MV-4-11 (cell line): ENCODE results near the gene ATG2A.

Experiments used
- DNase-seq: peaks from one replicate; lab custom pipeline; 2025; lab: John Stamatoyannopoulos, UW

ATG2A gene

DNA sequence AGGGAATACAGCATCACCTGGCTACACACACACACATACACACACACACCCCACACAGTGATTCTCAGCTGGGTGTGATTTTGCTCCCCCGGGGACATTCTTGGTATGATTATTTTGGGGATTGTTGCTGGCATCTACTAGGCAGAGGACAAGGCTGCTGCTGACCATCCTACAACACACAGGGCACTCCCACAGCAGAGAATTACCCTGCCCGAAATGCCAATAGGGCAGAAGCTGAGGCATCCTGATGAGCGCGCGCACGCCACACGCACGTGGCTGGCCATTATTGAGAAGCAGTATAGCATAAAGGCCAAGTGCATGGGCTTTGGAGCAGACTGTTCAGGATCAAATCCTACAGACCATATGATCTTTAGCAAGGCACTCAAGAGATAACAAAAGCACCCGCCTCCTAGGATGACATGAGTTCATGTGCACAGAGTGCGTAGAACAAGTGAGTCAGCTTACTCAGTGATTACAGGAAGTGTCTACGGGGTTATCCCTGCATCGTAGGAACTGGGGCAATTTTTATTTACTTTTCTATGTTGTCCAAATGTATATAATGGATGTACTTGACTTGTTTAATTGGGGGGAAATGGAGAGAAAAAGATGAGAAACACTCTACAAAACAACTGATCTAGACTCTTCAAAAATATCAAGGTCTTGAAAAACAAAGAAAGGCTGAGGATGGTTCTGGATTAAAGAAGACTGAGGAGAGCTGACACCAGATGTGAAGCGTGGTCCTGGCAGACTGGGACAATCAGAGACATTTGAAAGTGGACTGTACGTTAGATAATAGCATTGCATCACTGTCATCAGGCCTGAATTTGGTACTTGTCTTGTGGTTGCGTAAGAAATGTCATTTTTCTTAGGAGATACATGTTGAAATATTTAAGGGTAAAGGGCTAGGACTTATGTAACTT, 31.4 kb downstream of the ATG2A start:
- peak; percentile 97 for DNase-seq

DNA sequence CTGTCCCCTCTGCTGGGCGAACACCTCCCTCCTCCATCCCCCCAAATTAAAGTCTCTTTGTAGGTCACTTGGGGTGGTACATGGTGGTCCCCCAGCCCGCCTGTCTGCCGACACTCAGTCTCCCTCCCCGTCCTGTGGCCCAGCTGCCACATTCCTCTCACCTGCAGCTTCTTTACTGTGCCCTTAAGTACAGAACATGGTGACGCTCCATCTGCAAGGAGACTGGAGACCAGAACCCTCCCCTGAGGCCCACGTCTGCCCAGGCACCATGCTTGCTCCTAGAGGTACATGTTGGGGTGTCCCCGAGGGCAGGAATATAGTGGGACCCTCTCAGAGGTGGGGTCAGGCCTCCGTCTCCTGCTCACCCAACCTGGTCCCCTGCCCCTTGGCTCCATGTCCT, 33.0 kb downstream of the ATG2A start:
- DNase-seq = no peak

DNA sequence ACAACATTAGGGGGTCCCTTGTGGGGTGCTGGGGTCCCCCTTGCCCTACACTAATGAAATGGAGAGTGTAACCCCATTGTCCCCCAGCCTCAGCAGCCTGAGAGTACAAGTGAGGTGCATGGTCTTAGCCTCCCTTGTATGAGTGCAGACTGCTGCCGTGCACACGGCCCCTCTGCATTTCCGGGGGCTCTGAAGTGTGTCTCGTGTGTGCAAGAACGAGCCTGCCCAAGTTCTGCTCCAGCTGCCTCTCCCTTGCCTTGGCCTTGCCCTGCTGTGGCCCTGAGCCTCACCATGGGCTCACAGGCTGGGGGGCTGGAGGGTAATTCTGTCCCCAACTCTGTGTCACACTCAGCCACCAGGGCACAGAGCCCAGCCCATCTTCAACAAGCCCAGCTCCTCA, 33.4 kb downstream of the ATG2A start:
- DNase-seq = no peak

DNA sequence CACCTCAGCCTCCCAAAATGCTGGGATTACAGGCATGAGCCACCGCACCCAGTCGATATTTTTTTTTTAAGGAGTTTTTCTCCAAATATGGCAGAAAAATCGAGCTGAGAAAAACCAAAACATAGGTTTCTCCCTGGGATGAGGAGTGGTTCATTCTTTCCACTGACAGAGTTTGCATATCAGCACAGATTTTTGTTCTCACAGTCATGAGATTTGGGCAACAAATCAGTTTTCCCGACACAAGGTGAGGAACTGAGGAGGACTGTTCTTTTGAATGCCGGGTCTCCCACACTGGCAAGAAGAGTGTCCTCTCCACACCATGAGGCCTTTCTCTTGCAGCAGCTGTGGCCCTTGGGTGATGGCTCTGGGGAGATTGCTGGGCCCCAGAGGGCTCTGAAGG, 34.8 kb downstream of the ATG2A start:
- no peak for DNase-seq

DNA sequence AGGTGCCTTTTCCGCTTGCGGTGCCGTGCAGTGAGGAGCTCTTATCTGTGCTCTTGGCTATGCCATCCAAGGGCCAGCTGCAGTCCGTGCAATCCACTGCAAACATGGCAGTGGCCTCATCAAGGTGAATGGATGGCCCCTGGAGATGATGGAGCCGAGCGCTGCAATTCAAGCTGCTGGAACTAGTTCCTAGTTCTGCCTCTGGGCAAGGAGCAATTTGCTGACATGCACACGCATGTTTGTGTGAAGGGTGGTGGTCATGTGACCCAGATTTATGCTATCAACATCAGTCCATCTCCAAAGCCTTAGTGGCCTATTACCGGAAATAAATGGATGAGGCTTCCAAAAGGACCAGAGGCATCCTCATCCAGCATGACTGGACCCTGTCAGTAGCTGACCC, 35.5 kb downstream of the ATG2A start:
- DNase-seq = no peak

DNA sequence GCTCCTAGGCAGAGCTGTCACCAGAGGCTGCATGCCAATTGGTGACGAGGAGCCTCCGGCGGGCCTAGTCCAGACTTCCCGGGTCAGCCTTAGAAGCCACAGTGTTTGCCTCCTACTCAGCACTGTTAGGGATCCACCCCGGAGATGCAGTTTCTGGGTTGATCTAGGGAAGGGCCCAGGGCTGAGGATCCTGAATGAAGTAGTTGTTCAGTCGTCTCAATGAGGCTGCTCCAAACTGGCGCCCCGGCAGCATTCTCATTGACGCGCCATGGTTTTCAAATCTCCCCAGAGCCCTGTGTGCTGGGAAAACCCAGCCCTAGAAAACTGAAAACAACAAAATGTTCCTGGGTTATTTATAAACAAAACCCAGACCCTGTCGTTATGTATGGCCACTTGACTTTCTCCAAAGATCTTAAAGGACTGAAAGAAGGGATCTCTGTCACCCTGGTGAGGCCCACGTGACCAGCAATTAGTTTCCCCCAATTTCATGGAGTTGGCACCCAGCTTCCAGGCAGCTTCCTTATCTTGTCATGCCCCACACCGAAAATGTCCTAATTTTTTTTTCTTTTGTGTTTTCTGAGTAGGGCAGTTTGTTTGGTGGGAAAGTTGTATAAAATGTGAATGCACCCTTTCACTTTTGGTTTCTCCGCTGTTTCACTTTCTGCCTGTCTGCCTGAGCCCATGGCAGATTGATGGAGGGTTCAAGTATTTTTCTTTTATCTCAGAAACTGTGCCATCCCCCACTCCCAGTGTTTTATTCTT, 36.6 kb downstream of the ATG2A start:
- peak; percentile 7 for DNase-seq

DNA sequence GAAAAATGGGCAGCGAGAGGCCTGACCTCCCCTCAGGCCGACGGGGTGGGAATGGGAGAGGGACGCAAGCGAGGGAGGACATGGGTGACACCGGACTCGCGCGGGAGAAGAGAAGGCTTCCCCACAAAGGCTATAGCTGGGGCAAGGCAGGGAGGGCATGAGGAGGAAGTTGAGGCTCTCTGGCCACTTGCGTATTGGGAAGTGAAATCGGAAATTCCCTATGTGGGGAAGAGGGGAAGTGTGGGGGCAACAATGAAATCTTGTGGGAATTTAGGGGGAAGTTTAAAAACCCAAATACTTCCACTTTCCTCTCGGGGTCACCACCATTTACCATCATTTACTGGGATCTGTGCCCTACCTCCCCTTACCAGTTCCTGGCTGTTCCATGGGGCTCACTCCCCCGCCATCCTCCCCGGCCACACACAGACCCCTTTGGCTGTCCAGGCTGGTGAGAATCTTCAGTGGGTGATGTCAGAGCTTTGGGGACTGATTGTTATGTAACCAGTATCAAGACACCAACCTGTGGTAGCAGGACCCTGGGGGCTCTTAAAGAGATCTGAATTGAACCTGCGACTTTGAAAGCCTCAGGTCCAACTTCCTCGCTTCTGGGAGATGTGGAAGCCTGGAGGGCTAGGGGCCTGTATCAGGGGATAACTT, 37.6 kb downstream of the ATG2A start:
- peak; percentile 82 for DNase-seq

DNA sequence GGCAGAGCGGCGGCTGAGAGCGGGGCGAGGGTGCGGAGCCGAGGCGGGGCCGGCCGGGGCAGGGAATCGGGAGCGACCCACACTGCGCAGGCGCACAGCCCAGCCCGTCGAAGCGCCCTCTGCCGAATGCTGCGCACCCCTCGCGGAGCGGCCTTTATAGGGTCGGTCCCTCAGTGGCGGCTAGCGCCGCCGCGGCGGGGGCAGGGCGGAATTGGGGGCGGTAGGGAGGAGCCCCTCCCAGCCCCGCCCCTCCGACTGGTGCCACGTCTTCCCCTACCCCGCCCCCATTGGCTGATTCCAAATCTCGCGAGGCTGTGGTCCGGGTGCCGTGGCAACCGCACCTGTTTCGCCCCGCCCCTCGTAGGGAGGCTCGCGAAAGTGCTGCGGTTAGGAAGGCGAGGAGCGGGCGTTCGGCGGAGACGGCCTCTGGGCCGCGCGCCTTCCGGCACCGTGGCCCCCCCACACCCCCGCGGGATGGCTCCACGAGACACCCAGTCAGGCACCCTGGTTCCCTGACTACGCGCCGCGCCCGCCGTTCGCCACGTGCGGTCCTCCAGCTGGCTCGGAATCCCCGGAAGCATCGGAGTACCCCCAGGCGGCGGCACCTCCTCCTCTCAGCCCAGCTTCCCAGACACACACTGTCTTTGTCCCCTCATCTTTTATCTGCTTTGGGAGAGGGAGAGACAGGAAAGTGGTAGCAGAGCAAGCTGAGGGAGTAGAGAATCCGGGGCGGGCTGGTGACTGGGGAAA, 38.3 kb downstream of the ATG2A start, which contains the start of gene EHD1:
TSS of gene EHD1 (minus strand) at position 128 of the 750 bp plus-strand sequence. CDS start 157 bp downstream, outside the sequence.
- peak; percentile 96 for DNase-seq

DNA sequence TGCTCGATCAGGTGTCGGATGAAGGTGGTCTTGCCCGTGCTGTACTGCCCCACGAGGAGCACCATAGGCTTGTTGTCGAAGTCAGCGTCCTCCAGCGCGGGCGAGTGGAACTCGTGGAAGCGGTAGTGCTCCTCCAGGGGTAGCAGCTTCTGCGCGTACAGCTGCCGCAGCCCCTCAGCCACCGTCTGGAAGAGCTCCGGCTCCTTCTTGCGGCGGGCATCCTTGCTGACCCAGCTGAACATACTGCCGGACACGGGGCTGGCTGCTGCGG, 38.9 kb downstream of the ATG2A start:
- DNase-seq = no peak

DNA sequence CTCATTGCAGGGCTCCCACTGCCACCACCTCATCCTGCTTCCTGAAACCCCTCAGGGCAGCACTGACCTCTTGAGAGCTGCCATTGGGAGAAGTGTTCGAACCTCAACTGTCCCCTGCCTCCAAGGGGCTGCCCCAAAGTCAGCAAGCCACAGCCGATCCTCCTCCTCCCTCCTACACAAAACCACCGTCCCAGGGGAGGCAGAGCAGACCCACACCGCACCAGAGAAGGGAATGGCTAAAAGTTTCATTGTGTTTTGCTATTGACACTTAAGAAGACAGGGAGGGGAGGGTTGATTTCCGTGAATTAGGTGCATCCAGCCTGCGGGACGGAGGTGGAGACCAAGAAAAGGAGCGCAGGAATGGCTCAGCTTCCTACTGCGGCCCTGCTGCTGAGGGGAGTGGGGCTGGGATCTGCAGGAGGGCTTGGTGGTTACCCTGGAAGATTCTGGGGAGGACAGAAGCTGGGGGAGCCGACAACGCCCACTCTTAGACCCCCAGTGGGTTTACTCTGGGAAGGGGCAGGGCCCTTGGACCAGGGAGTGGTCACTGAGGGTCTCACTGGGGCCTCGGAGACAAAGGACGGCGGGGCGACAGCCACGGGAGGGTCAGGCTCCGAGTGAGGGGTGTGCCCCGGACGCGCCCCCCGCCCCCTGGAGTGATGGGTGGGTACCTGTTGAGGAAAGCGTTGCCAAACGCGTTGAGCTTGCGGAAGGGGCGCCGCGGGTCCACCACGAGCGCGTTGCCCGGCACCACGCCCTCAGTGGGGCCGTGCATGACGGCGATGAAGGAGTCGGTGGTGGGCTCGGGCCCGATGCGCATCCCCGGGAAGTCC, 39.4 kb downstream of the ATG2A start:
- peak; percentile 20 for DNase-seq

DNA sequence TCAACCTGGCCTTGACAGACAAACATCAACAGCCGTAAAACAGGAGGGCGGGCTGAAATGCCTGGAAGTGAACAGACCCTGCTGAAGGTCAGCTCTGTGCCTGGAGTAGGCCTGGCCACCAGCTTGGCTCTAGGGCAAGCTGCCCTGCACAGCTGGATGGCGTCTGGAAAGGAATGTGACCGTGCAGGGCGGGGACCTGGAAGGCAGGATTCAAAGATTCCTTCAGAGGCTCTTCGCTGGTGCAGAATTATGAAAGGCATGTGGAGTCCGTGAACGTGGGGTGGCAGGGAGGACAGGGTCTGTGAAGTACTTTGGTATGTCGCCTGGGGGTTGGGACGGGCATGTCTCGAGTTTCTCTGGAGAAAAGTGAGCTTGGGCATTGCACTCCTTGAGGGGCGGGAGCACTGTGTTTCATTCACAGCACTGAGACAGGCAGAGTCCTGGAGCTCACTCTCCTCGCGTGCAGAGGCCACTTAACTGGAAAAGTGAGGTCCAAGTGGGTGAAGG, 40.1 kb downstream of the ATG2A start:
- DNase-seq = no peak

DNA sequence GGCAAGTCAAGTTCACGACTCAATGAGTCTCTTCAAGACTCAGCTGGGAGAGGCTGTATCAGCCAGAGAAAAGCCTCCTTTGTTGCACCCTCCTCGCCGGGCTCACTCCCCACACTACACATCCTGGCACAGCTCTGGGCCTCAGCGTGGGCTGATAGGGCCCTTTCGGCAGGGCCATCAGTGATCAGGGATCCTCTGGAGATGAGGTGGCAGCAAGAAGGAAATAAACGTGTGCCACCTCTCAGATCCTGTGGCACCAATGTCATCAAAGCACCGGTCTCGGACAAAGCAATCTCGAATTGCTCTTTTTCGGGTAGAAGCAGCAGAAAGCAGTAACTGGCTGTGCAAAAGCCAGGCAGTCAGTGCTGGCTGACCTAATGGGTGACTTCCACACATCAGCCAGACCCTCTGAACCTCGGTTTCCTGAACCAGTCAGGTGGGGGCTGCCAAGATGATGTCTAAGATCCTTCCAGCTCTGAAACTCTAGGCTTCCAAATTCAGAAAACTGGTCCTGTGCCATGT, 40.7 kb downstream of the ATG2A start:
- DNase-seq = no peak

DNA sequence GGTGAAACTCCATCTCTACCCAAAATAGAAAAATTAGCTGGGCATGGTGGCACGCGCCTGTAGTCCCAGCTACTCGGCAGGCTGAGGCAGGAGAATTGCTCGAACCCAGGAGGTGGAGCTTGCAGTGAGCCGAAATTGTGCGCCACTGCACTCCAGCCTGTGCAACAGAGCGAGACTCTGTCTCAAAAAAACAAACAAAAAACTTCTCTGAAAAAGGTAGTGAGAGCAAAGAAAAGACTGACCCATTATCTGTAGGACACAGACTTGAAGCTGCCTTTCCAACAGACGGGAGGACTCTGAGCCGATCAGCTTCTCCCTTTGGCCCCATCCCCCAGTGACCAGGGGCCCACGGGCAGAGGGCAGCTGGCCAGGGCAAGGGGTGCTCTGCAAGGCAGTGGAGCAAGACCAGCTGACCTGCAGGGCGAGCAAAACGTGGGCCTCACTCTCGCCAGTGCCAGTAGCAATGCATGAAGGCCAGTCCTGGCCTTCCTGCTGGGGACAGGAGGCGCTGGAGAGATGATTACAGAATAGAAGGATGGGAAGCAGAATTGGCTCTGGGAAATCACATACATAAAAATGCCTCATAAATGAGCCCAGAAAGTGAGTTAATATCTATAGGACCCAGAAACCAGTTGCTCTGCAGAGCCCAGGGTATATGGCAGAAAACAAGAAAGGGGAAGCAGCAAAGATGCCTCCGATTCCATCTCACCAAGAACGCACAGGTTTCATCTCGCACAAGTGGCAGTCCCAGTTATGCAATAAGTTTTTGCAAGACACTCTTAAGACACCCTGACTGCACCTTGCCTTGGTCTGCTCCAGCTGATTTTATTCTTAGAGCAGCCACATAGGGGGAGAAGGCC, 41.4 kb downstream of the ATG2A start:
- DNase-seq = peak; percentile 89

DNA sequence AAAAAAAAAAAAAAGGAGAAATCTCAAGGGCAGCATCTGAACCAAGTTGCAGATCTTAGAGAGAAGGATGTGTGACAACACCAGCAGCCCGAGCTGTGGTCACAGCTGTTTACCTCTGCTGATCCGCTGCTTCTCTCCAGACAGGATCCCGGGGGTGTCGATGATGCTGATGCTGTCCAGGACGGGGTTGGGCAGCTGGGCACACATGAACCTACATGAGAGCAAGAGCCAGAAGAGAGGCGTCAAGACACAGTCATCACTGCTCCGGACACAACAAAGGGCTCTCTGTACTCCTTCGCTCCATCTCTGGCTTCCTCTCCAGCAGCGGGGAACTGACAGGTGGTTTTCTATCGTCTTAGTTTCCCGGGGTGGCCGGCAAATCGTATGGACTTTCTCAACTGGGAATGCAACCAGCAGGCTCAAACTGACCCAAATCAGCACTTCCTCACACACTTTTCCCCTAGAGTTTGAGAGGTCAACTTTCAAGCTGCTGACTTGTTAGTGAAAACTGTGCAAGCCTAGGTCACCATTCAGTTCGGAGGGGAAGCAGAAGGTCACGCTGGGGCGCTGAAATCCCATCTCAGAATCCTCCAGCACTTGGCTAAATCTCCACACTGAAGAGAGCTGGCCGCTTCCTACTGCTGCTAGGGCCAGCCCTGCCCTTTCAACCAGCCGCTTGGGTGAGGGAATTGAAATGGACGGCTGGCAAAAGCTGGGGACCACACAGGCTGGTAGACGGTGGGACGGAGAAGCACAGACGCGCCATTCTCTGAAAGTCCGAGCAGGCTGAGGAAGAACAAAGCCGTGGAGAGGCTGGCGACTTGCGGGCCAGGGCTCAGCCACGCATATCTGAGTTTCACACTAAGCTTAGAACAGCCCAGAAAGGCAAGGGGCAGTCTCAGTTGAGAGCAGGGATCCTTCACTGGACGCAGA, 42.4 kb downstream of the ATG2A start:
- DNase-seq = peak; percentile 48

DNA sequence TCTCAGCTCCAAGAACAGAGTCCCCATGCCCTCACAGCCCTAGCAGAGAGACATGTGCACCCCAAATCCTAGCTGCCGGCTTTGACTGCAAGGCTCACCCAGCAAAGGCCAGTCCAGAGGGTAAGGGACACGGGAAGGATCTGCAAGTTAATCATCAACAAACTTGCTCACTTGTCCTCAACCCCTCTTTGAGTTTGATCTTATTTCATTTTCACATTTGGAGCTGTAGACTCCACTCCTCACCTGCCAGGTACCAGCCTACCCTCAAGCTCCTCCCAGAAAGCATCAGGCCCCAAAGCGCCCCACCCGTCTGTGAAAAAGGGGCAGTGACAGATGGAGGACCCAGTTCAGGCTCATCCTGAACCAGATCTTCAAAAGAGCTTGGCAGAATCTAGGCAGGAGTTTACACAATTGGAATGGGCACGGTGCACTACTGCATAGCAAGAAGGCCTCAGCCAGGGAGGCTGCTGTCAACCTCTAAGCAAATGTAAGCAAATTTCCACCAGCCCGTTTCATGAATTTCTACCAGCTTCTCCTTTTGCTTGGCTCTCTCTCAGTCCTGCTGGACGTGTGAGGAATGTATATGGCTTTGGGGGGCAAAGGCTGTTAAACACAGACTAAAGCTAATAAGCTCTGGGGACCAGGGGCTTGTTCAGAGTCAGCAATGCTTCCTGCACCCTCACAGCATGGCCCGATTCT, 44.1 kb downstream of the ATG2A start:
- DNase-seq = no peak

DNA sequence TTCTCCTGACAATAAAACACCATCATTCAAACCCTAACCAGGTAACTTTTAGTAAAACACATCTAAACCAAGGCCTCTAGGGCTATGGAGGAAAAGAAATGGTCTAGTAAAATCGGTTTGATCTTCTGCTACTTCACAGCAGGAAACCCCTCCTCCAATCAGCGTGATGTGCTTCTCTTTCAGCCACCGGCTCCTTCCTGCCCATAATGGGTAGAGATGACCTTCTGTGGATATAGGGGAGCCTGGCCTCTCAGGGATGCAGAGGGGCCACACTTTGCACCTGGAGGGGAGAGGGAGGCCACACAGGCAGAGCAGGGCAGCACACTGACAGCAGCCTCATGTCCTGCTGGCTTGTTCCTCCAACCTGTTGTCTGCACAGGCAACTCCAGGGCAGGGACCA, 45.5 kb downstream of the ATG2A start:
- no peak for DNase-seq

DNA sequence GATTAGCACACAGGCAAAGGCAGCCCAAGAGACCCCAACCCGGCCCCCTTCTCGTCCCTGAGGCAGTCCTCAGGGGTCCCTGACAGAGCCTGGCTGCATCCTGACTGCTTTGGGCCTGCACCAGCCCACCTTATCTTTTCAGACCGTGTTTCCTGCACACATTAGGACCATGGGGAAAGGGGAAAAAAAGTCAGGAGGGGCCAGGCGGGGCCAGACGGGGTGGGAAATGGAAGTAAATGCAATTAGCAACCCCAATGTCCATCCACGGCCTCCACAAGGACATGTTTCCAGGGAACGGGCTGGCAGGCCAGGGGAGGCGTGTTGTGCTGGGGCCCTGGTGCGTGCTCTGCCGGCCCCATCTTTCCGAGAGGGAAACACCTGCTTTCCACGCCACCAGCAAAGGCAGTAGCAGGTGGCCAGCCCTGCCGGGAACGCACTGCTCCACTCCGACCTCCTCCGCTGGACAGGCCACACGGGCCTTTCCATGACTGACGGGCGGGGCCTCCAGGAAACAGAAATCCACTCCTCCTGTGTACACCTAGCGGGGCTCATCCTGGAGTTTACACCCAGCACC, 46.0 kb downstream of the ATG2A start:
- DNase-seq = no peak
